Erythroblast (primary cell): Measurements from ENCODE around the gene PON2.
A peak's percentile ranks its signal among the peaks of the same experiment; 100 is the strongest.

Source experiments
- DNase-seq, 2 experiments: peaks; one replicate each; lab custom pipeline; 2025; lab: John Stamatoyannopoulos, UW
- GATA1 ChIP-seq: IDR thresholded peaks from 2 replicates; pipeline ENCODE4 v1.6.1; 2011; ENCODE audit warnings: low read depth, mild to moderate bottlenecking, control low read depth, low read length, moderate library complexity
- POLR2A ChIP-seq: IDR thresholded peaks from 2 replicates; pipeline ENCODE4 v1.6.1; 2011; ENCODE audit warnings: mild to moderate bottlenecking, low read length

PON2 gene

GRCh38 chr7:95434557-95435421 lies at the start of gene PON2:
TSS of gene PON2 (minus strand) at chr7:95435028. CDS start at chr7:95434951, 77 bp downstream.
- peak; percentile 82 to 84 for DNase-seq
- no peak for TF ChIP-seq GATA1
- peak; percentile 85 for TF ChIP-seq POLR2A

- no peak for DNase-seq
Measured at GRCh38 chr7:95482424-95482823, 47.6 kb upstream of the PON2 start.

GRCh38 chr7:95481271-95482165 lies 46.7 kb upstream of the PON2 start:
- no peak for DNase-seq
- TF ChIP-seq POLR2A (no peak), GATA1 (no peak)

More at GRCh38 chr7:95482424-95482823, 47.6 kb upstream of the PON2 start:
- no peak for TF ChIP-seq POLR2A
- TF ChIP-seq GATA1, result no peak

GRCh38 chr7:95479992-95480624 lies 45.3 kb upstream of the PON2 start:
- TF ChIP-seq GATA1 (no peak), POLR2A (no peak)

GRCh38 chr7:95478272-95479037 lies 43.6 kb upstream of the PON2 start:
- TF ChIP-seq POLR2A (no peak), GATA1 (no peak)
- DNase-seq, result no peak

More at GRCh38 chr7:95479992-95480624, 45.3 kb upstream of the PON2 start:
- no peak for DNase-seq

GRCh38 chr7:95476904-95477594 lies 42.2 kb upstream of the PON2 start:
- TF ChIP-seq POLR2A (no peak), GATA1 (no peak)
- DNase-seq, result peak; percentile 62 to 73

- TF ChIP-seq GATA1 (no peak), POLR2A (no peak)
- DNase-seq, result no peak
Measured at GRCh38 chr7:95476072-95476847, 41.4 kb upstream of the PON2 start.

GRCh38 chr7:95473276-95473985 lies 38.6 kb upstream of the PON2 start:
- TF ChIP-seq GATA1 (no peak), POLR2A (no peak)
- DNase-seq, result no peak

GRCh38 chr7:95472581-95473161 lies 37.8 kb upstream of the PON2 start:
- TF ChIP-seq POLR2A (no peak), GATA1 (no peak)
- no peak for DNase-seq

GRCh38 chr7:95471071-95471470 lies 36.2 kb upstream of the PON2 start:
- no peak for DNase-seq
- TF ChIP-seq POLR2A, result no peak
- no peak for TF ChIP-seq GATA1

GRCh38 chr7:95470452-95470851 lies 35.6 kb upstream of the PON2 start:
- TF ChIP-seq POLR2A, result no peak
- TF ChIP-seq GATA1, result no peak
- no peak for DNase-seq
